HCT116 (cell line): ENCODE results near the gene IKZF3. TPM values are rescaled to one million over a fixed set of nuclear protein-coding genes. Genes with fewer than 3 reads are reported as not detected.

ENCODE experiments used
- ATAC-seq: fragments of 200-7000 bp; cut with Tn5 transposase; 2 replicates; pipeline ENCODE4 v1.9.1; 2020; ENCODE audit warnings: mild to moderate bottlenecking, moderate library complexity
- BruUV-seq: library from RNA; stranded (reverse); fragments of 400-500 nt; replicated peaks from 2 replicates; lab custom pipeline; 2021; lab: Mats Ljungman, UMichigan
- CTCF ChIA-PET: fragments of 300-600 bp; sonication (Branson Sonifier 250); formaldehyde crosslinking; loops from one replicate; lab custom pipeline; 2021; ENCODE audit warnings: antibody characterized with exemption; lab: Charles Lee
- POLR2A ChIA-PET: fragments of 300-600, 350-600 bp; sonication (Branson Sonifier 250); formaldehyde crosslinking; loops from one replicate; lab custom pipeline; 2021; ENCODE audit warnings: antibody characterized with exemption; lab: Charles Lee
- RAD21 ChIA-PET, 2 experiments: fragments of 300-600 bp; sonication (Branson Sonifier 250); formaldehyde crosslinking; loops; one replicate each; lab custom pipeline; 2023; ENCODE audit warnings: low total read pairs in 2 of 2; ENCODE audit not compliant: uncharacterized antibody in 2 of 2, unreplicated experiment in 2 of 2, low non-redundant PET in 1 of 2; lab: Charles Lee
- DNase-seq: peaks from one replicate; pipeline ENCODE4 v3.0.0-alpha.2; 2010; ENCODE audit warnings: low read depth, low spot score
- H2AFZ ChIP-seq: fragments of 200-600 bp; shearing (Covaris generic), sonication (generic); 2 replicates; pipeline ENCODE4 v1.6.1; 2017; ENCODE audit warnings: low read depth, mixed run types, mixed read lengths, antibody characterized with exemption, low read length; ENCODE audit not compliant: poor library complexity, severe bottlenecking
- H3K27ac ChIP-seq: 2 replicates; pipeline ENCODE4 v1.5.1; 2012; ENCODE audit warnings: low read depth, low read length
- H3K27me3 ChIP-seq: fragments of 200-600 bp; sonication (generic); 2 replicates; pipeline ENCODE4 v1.6.1; 2016; ENCODE audit warnings: mixed run types, low read length, mixed read lengths; ENCODE audit not compliant: insufficient read depth
- H3K36me3 ChIP-seq, 2 experiments: fragments of 200-500 bp in 1 of 2; fragments of 200-600 bp in 1 of 2; sonication (Bioruptor generic) in 1 of 2; sonication (generic) in 1 of 2; 2 replicates each; pipeline versions ENCODE4 v1.5.1 to v1.6.1; 2014 to 2016; ENCODE audit warnings: low read length in 2 of 2, inconsistent platforms in 1 of 2, mixed read lengths in 1 of 2, mixed run types in 1 of 2; ENCODE audit not compliant: insufficient read depth in 2 of 2, control insufficient read depth in 1 of 2
- H3K4me1 ChIP-seq, 2 experiments: fragments of 200-600 bp in 1 of 2; sonication (generic) in 1 of 2; 2 replicates each; pipeline versions ENCODE4 v1.5.1 to v1.6.1; 2012 to 2017; ENCODE audit warnings: low read length in 2 of 2, inconsistent platforms in 1 of 2, mild to moderate bottlenecking in 1 of 2, mixed read lengths in 1 of 2, mixed run types in 1 of 2, moderate library complexity in 1 of 2; ENCODE audit not compliant: insufficient read depth in 2 of 2, control insufficient read depth in 1 of 2
- H3K4me2 ChIP-seq: fragments of 200-600 bp; sonication (generic); 2 replicates; pipeline ENCODE4 v1.6.1; 2017; ENCODE audit warnings: mixed run types, low read length, mixed read lengths
- H3K4me3 ChIP-seq, 2 experiments: fragments of 200-600 bp in 1 of 2; sonication (generic) in 1 of 2; replicated peaks in 1 of 2; 2 replicates each; pipeline ENCODE4 v1.5.1; 2011 to 2016; ENCODE audit warnings: low read length in 2 of 2, control low read depth in 1 of 2, low read depth in 1 of 2, mild to moderate bottlenecking in 1 of 2, mixed read lengths in 1 of 2, mixed run types in 1 of 2
- H3K79me2 ChIP-seq: fragments of 200-600 bp; sonication (generic); 2 replicates; pipeline ENCODE4 v1.6.1; 2017; ENCODE audit warnings: mild to moderate bottlenecking, mixed run types, low read length, moderate library complexity, mixed read lengths; ENCODE audit not compliant: insufficient read depth
- H3K9ac ChIP-seq: fragments of 200-600 bp; sonication (generic); 2 replicates; pipeline ENCODE4 v1.6.1; 2016; ENCODE audit warnings: low read length, mixed read lengths
- H3K9me2 ChIP-seq: fragments of 200-600 bp; sonication (generic), shearing (Covaris generic); 2 replicates; pipeline ENCODE4 v1.6.1; 2017; ENCODE audit warnings: mixed run types, mild to moderate bottlenecking, moderate library complexity; ENCODE audit not compliant: insufficient read depth
- H3K9me3 ChIP-seq, 2 experiments: fragments of 200-500 bp in 1 of 2; fragments of 200-600 bp in 1 of 2; sonication (Bioruptor generic) in 1 of 2; sonication (generic) in 1 of 2; 2 replicates each; pipeline ENCODE4 v1.6.1; 2014 to 2017; ENCODE audit warnings: low read length in 2 of 2, mixed read lengths in 2 of 2, inconsistent platforms in 1 of 2, low read depth in 1 of 2, mild to moderate bottlenecking in 1 of 2, mixed run types in 1 of 2, moderate library complexity in 1 of 2; ENCODE audit not compliant: control insufficient read depth in 1 of 2, insufficient read depth in 1 of 2
- H4K20me1 ChIP-seq: fragments of 200-600 bp; sonication (generic), shearing (Covaris generic); 2 replicates; pipeline ENCODE4 v1.6.1; 2017; ENCODE audit warnings: mixed run types, mild to moderate bottlenecking, moderate library complexity; ENCODE audit not compliant: insufficient read depth
- ATF3 ChIP-seq: IDR thresholded peaks from 2 replicates; pipeline ENCODE4 v1.6.1; 2012
- CBX3 ChIP-seq: IDR thresholded peaks from 2 replicates; pipeline ENCODE4 v1.6.1; 2012; ENCODE audit warnings: low read depth
- CEBPB ChIP-seq: IDR thresholded peaks from 2 replicates; pipeline ENCODE4 v1.6.1; 2012; ENCODE audit warnings: low read depth
- EGR1 ChIP-seq: IDR thresholded peaks from 2 replicates; pipeline ENCODE4 v1.6.1; 2012; ENCODE audit warnings: low read depth
- ELF1 ChIP-seq: IDR thresholded peaks from 2 replicates; pipeline ENCODE4 v1.6.1; 2012; ENCODE audit warnings: low read depth, borderline replicate concordance
- EZH2 ChIP-seq: fragments of 200-600 bp; sonication (generic); IDR thresholded peaks from 2 replicates; pipeline ENCODE4 v1.6.1; 2017; ENCODE audit warnings: antibody characterized with exemption, mixed run types
- EZH2phosphoT487 ChIP-seq: fragments of 200-600 bp; IDR thresholded peaks from 2 replicates; pipeline ENCODE4 v1.6.1; 2018; ENCODE audit warnings: antibody characterized with exemption, borderline replicate concordance
- FOSL1 ChIP-seq: IDR thresholded peaks from 2 replicates; pipeline ENCODE4 v1.6.1; 2012; ENCODE audit warnings: low read depth
- MAX ChIP-seq: IDR thresholded peaks from 2 replicates; pipeline ENCODE4 v1.6.1; 2012
- POLR2A ChIP-seq: IDR thresholded peaks from 2 replicates; pipeline ENCODE4 v1.7.0; 2011; ENCODE audit warnings: borderline replicate concordance; ENCODE audit not compliant: insufficient read depth, insufficient read length; ENCODE audit errors: extremely low read depth
- POLR2AphosphoS5 ChIP-seq: IDR thresholded peaks from 2 replicates; pipeline ENCODE4 v1.6.1; 2011; ENCODE audit warnings: mild to moderate bottlenecking, low read depth, low read length, moderate library complexity
- SIN3A ChIP-seq: IDR thresholded peaks from 2 replicates; pipeline ENCODE4 v1.6.1; 2012; ENCODE audit warnings: low read depth
- SP1 ChIP-seq: IDR thresholded peaks from 2 replicates; pipeline ENCODE4 v1.6.1; 2012; ENCODE audit warnings: low read depth
- SRF ChIP-seq: IDR thresholded peaks from 2 replicates; pipeline ENCODE4 v1.6.1; 2012; ENCODE audit warnings: low read depth
- TCF7L2 ChIP-seq: IDR thresholded peaks from 2 replicates; pipeline ENCODE4 v1.7.0; 2011; ENCODE audit warnings: borderline replicate concordance, inconsistent platforms; ENCODE audit not compliant: insufficient read depth, insufficient read length; ENCODE audit errors: extremely low read depth
- YY1 ChIP-seq: IDR thresholded peaks from 2 replicates; pipeline ENCODE4 v1.6.1; 2011; ENCODE audit warnings: low read length, low read depth, moderate library complexity, mild to moderate bottlenecking; ENCODE audit not compliant: insufficient replicate concordance; ENCODE audit errors: extremely low read depth
- ZBTB33 ChIP-seq: IDR thresholded peaks from 2 replicates; pipeline ENCODE4 v1.6.1; 2011; ENCODE audit warnings: mild to moderate bottlenecking, low read length, moderate library complexity; ENCODE audit not compliant: insufficient replicate concordance; ENCODE audit errors: extremely low read depth
- intact Hi-C: fragments of 100-400 bp; cut with micrococcal nuclease; formaldehyde crosslinking; loops from 2 replicates; pipeline ENCODE4 v1.10.0; 2022
- total RNA-seq: library from RNA; stranded (reverse); gene quantifications from one replicate; pipeline ENCODE4 v1.2.1, GENCODE V29; 2021; ENCODE audit not compliant: unreplicated experiment

IKZF3 gene
- total RNA-seq, 1 experiment from 2014 or later = 0.30 TPM

GRCh38 chr17:39751016-39751543 is 113.0 kb downstream of the IKZF3 start:
- no TSS peak for BruUV-seq
- no peaks in the 10 kb centered on the region for H3K79me2 ChIP-seq
- no peak for DNase-seq
- intact Hi-C loops = loop anchor here (5.0 kb wide), 1 partner anchor 79 kb away; no protein-coding TSS in a partner anchor
- H3K9me2 ChIP-seq = no peaks in the 10 kb centered on the region
- ATAC-seq = no peak
- TF ChIP-seq YY1 (no peak), ELF1 (no peak), EZH2phosphoT487 (no peak), EGR1 (no peak), POLR2AphosphoS5 (no peak), POLR2A (no peak), FOSL1 (no peak), ZBTB33 (no peak), SP1 (no peak), EZH2 (no peak), TCF7L2 (no peak), MAX (no peak), ATF3 (no peak), CBX3 (no peak), SIN3A (no peak), SRF (no peak), CEBPB (no peak)
- no peaks in the 10 kb centered on the region for H4K20me1 ChIP-seq
- no peaks in the 10 kb centered on the region for H3K27me3 ChIP-seq
- H3K4me2 ChIP-seq = peak overlapping the region; percentile 48; the same call in 1 of the 2 replicates
- ChIA-PET RAD21 (no interaction called here), POLR2A (no interaction called here), CTCF (interaction anchor here (1.0 kb wide), 1 partner anchor 12 kb away, joined by 3 read pairs; no protein-coding TSS in a partner anchor)
- peak overlapping the region; percentile 56; the same call in 1 of the 2 replicates for H3K27ac ChIP-seq
- peaks cover 33 to 55% of the 10 kb centered on the region in 2 experiments for H3K4me1 ChIP-seq
- no peak overlapping the region for H3K9ac ChIP-seq
- no peak overlapping the region for H2AFZ ChIP-seq
- no peak overlapping the region for H3K4me3 ChIP-seq
- H3K36me3 ChIP-seq = no peaks in the 10 kb centered on the region
- no peaks in the 10 kb centered on the region for H3K9me3 ChIP-seq
